GM12872 (cell line): Measurements from ENCODE around the gene PCOLCE2.

Experiments used
- CTCF ChIP-seq: IDR thresholded peaks from 3 replicates; pipeline ENCODE4 v1.5.1; 2011; ENCODE audit warnings: low read depth, mild to moderate bottlenecking, low read length, moderate library complexity; ENCODE audit not compliant: insufficient read depth

PCOLCE2 gene

GRCh38 chr3:142913432-142913831 lies 24.5 kb upstream of the PCOLCE2 start:
- no peak for TF ChIP-seq CTCF

GRCh38 chr3:142912402-142913172 lies 23.7 kb upstream of the PCOLCE2 start:
- no peak for TF ChIP-seq CTCF

GRCh38 chr3:142910280-142910679 lies 21.4 kb upstream of the PCOLCE2 start:
- no peak for TF ChIP-seq CTCF

- TF ChIP-seq CTCF = no peak
Observed at GRCh38 chr3:142909282-142909681, 20.4 kb upstream of the PCOLCE2 start.

GRCh38 chr3:142907996-142908395 lies 19.1 kb upstream of the PCOLCE2 start:
- no peak for TF ChIP-seq CTCF

GRCh38 chr3:142904639-142905436 lies 16.0 kb upstream of the PCOLCE2 start:
- TF ChIP-seq CTCF = 0 out of 3 replicates have a peak, but pooled peaks have one; percentile 14

GRCh38 chr3:142902356-142902755 lies 13.5 kb upstream of the PCOLCE2 start:
- no peak for TF ChIP-seq CTCF
